Peyer's patch (tissue), 4 donors: Measurements from ENCODE around the gene FMN1.

ENCODE experiments used
- CTCF ChIP-seq, 6 experiments: fragments of 450-650 bp in 4 of 6; fragments of 200-600 bp in 2 of 6; sonication (generic) in 1 of 6; IDR thresholded peaks; one replicate each; pipeline ENCODE4 v1.5.1; 2017 to 2019; ENCODE audit warnings: antibody characterized with exemption in 6 of 6, mild to moderate bottlenecking in 3 of 6, moderate library complexity in 1 of 6
- POLR2A ChIP-seq, 2 donors: fragments of 450-650 bp; IDR thresholded peaks; one replicate each; pipeline ENCODE4 v1.5.1; 2017; ENCODE audit warnings: antibody characterized with exemption in 2 of 2, mild to moderate bottlenecking in 2 of 2, moderate library complexity in 2 of 2

DNA sequence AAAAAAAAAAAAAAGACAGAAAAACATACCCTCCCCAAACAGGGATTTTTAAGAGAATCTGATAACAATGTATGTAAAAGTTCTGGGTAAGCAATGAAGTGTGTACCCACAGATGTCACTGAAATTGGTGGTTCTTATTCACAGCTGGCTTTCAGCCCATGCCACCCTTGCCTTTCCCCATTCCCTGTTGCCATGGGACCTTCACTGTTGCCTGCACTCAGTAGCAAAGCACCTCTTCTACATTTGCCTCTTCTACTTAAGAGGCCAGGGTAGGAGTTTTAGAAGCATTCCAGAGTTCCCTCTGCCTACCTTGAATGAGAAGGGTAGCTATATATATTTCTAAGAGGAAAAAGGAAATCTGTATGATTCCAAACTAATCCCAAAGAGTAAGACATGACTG is 57.4 kb downstream of the FMN1 start:
- TF ChIP-seq CTCF (IDR thresholded peaks at IDR 0.05) (no peak), POLR2A (IDR thresholded peaks at IDR 0.05) (no peak)
